Lower leg skin (tissue), 3 donors: ENCODE results near the gene PPM1L.

Experiments used
- POLR2A ChIP-seq, 2 donors: fragments of 450-650 bp; IDR thresholded peaks; one replicate each; pipeline ENCODE4 v1.6.1; 2016 to 2017; ENCODE audit warnings: antibody characterized with exemption in 2 of 2, mild to moderate bottlenecking in 1 of 2, moderate library complexity in 1 of 2
- TF ChIP-seq, protein P1 (sequence below), 3 donors: fragments of 450-650 bp; IDR thresholded peaks; one replicate each; pipeline ENCODE4 v1.5.1; 2016; ENCODE audit warnings: antibody characterized with exemption in 3 of 3, mild to moderate bottlenecking in 3 of 3, moderate library complexity in 2 of 3

DNA sequence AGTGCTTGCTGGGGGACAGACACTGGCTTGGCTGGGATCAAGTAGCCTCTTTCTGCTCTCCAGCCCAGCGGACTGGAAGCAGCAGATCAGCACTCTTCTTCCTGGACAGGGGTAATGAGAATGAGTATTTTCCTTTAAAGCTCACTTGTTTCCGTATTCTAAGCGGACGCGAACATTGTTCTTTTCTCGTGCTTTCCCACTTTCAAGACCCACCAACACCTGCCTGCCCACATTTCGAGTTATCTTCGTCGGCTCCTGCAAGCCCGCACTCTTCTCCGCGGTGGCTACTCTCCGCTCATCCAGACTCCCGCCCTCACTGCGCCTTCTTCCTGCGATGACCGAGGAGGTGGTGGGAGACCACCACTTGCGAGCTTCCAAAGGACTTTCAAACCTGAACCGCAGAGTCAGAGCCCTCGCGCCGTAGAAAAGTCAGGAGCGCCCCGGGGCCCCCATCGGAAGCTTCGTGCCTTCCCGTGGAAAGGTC lies 1.6 kb upstream of the PPM1L start:
- TF ChIP-seq, protein P1, sequence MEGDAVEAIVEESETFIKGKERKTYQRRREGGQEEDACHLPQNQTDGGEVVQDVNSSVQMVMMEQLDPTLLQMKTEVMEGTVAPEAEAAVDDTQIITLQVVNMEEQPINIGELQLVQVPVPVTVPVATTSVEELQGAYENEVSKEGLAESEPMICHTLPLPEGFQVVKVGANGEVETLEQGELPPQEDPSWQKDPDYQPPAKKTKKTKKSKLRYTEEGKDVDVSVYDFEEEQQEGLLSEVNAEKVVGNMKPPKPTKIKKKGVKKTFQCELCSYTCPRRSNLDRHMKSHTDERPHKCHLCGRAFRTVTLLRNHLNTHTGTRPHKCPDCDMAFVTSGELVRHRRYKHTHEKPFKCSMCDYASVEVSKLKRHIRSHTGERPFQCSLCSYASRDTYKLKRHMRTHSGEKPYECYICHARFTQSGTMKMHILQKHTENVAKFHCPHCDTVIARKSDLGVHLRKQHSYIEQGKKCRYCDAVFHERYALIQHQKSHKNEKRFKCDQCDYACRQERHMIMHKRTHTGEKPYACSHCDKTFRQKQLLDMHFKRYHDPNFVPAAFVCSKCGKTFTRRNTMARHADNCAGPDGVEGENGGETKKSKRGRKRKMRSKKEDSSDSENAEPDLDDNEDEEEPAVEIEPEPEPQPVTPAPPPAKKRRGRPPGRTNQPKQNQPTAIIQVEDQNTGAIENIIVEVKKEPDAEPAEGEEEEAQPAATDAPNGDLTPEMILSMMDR (IDR thresholded peaks at IDR 0.05): no peak
- TF ChIP-seq POLR2A (IDR thresholded peaks at IDR 0.05): no peak
